ENCODE data around the gene DKKL1. TPM values are rescaled to one million over a fixed set of nuclear protein-coding genes. Genes with fewer than 3 reads are reported as not detected.

Gene DKKL1
- total and polyA plus RNA-seq, 2 of the 4 experiments (the other 2 are of a cell fraction), result 0.67 TPM; not detected in 1

GRCh38 chr19:49398931-49399330 is 35.3 kb downstream of the DKKL1 start:
- H2AK9ac ChIP-seq (replicated peaks; ENCODE audit: low read depth, low read length, poor library complexity), result no peak overlapping the region
- CTCF ChIA-PET, result no interaction called here
- WGBS, 2 experiments (ENCODE audit: extremely low coverage in 2 of 2, insufficient read length in 1 of 2), result no CpG with 5 or more reads among the region's 6 CpGs

More at GRCh38 chr19:49398931-49399330, 35.3 kb downstream of the DKKL1 start:
- Histone ChIP-seq H4K5ac (ENCODE audit: low read depth, low read length) (no peak overlapping the region), H3K9me3 (ENCODE audit: control insufficient read depth, insufficient read depth, low read length) (no peaks in the 10 kb centered on the region), H3K4me2 (ENCODE audit: low read depth, low read length) (no peak overlapping the region), H3K4ac (ENCODE audit: low read depth, low read length) (no peak overlapping the region), H2BK120ac (ENCODE audit: low read depth, low read length) (no peak overlapping the region), H3K4me1 (ENCODE audit: control insufficient read depth, insufficient read depth, low read length) (peaks cover 6% of the 10 kb centered on the region; the same call in 1 of the 2 replicates), H2BK15ac (ENCODE audit: low read depth, low read length) (no peak overlapping the region), H2AFZ (replicated peaks; ENCODE audit: low read length, poor library complexity) (no peak overlapping the region), H4K91ac (ENCODE audit: insufficient read depth, low read depth, low read length) (no peak overlapping the region), H3K23ac (ENCODE audit: low read depth, low read length) (no peak overlapping the region), H2AK5ac (ENCODE audit: low read depth, low read length) (no peak overlapping the region), H3K18ac (ENCODE audit: low read depth, low read length) (no peak overlapping the region), H3K79me1 (ENCODE audit: low read depth in 1 of 2, low read length in 2 of 2) (no peaks in the 10 kb centered on the region), H2BK20ac (ENCODE audit: low read depth, low read length) (no peak overlapping the region), H3K4me3 (ENCODE audit: insufficient read depth, low read depth, low read length) (no peak overlapping the region), H4K8ac (ENCODE audit: low read depth in 2 of 2, low read length in 2 of 2) (no peak overlapping the region), H4K20me1 (ENCODE audit: insufficient read depth, low read length) (no peaks in the 10 kb centered on the region), H3K27me3 (ENCODE audit: control insufficient read depth, insufficient read depth, low read length) (peaks cover 59% of the 10 kb centered on the region), H3K36me3 (ENCODE audit: control insufficient read depth, insufficient read depth, low read length) (no peaks in the 10 kb centered on the region), H3K56ac (ENCODE audit: extremely low read depth, insufficient read depth, low read length) (no peak overlapping the region), H2BK5ac (ENCODE audit: low read depth, low read length, poor library complexity, severe bottlenecking) (no peak overlapping the region), H3K9ac (ENCODE audit: low read depth, low read length) (no peak overlapping the region), H3K27ac (ENCODE audit: insufficient read depth, low read length) (no peak overlapping the region), H3K9me1 (ENCODE audit: insufficient read depth, low read length) (no peaks in the 10 kb centered on the region), H3K14ac (replicated peaks; ENCODE audit: low read depth, low read length) (no peak overlapping the region)
- intact Hi-C loops (cut with micrococcal nuclease) (no loop called here), dilution Hi-C loops (cut with HindIII; ENCODE audit: low sequenced_read_pairs, unreplicated experiment) (no loop called here), in situ Hi-C loops (cut with MboI; ENCODE audit: low sequenced_read_pairs) (loop anchor here (10.0 kb wide), 1 partner anchor 46 kb away; the partner anchor contains the start of gene SLC17A7)
- ATAC-seq (ENCODE audit: low read depth) (no peak), DNase-seq (no peak)
- POLR2A ChIA-PET (ENCODE audit: unreplicated experiment), result no interaction called here
- TF ChIP-seq SMC3 (IDR thresholded peaks at IDR 0.05; ENCODE audit: low read depth, low read length), result no peak
- TF ChIP-seq RFX5 (IDR thresholded peaks at IDR 0.05; ENCODE audit: low read depth, low read length), result no peak
- no peak for TF ChIP-seq MAZ (IDR thresholded peaks at IDR 0.05; ENCODE audit: borderline replicate concordance, low read depth, low read length)
- no peak for TF ChIP-seq NFE2L2 (IDR thresholded peaks at IDR 0.05; ENCODE audit: low read depth, low read length)
- no peak for TF ChIP-seq POLR2A (IDR thresholded peaks at IDR 0.05; ENCODE audit: low read depth, low read length)
- TF ChIP-seq, protein P1, sequence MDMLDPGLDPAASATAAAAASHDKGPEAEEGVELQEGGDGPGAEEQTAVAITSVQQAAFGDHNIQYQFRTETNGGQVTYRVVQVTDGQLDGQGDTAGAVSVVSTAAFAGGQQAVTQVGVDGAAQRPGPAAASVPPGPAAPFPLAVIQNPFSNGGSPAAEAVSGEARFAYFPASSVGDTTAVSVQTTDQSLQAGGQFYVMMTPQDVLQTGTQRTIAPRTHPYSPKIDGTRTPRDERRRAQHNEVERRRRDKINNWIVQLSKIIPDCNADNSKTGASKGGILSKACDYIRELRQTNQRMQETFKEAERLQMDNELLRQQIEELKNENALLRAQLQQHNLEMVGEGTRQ (IDR thresholded peaks at IDR 0.05; ENCODE audit: low read depth, low read length), result no peak
- no peak for TF ChIP-seq MAFK (IDR thresholded peaks at IDR 0.05; ENCODE audit: low read depth, low read length)
- TF ChIP-seq MXI1 (IDR thresholded peaks at IDR 0.05; ENCODE audit: borderline replicate concordance, low read depth, low read length), result no peak
- TF ChIP-seq CEBPB (IDR thresholded peaks at IDR 0.05; ENCODE audit: low read depth, low read length), result no peak
- TF ChIP-seq BHLHE40 (IDR thresholded peaks at IDR 0.05; ENCODE audit: low read depth, low read length), result no peak
- TF ChIP-seq RCOR1 (IDR thresholded peaks at IDR 0.05; ENCODE audit: insufficient replicate concordance, low read length), result no peak
- no peak for TF ChIP-seq RAD21 (IDR thresholded peaks at IDR 0.05; ENCODE audit: low read length)
- no peak for TF ChIP-seq CTCF (conservative IDR thresholded peaks at IDR 0.05; ENCODE audit: low read depth, low read length)
- TF ChIP-seq FOS (IDR thresholded peaks at IDR 0.05; ENCODE audit: low read depth, low read length), result no peak
- no peak for TF ChIP-seq CHD1 (IDR thresholded peaks at IDR 0.05; ENCODE audit: low read depth, low read length)
- TF ChIP-seq, protein P2, sequence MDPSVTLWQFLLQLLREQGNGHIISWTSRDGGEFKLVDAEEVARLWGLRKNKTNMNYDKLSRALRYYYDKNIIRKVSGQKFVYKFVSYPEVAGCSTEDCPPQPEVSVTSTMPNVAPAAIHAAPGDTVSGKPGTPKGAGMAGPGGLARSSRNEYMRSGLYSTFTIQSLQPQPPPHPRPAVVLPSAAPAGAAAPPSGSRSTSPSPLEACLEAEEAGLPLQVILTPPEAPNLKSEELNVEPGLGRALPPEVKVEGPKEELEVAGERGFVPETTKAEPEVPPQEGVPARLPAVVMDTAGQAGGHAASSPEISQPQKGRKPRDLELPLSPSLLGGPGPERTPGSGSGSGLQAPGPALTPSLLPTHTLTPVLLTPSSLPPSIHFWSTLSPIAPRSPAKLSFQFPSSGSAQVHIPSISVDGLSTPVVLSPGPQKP (IDR thresholded peaks at IDR 0.05; ENCODE audit: borderline replicate concordance, low read depth, low read length), result no peak
- no TSS peak for BruUV-seq (replicated peaks)
